Kidney epithelial cell (primary cell): Measurements from ENCODE around the gene RTP3. TPM values are rescaled to one million over a fixed set of nuclear protein-coding genes. Genes with fewer than 3 reads are reported as not detected.

Source experiments
- DNase-seq: peaks from one replicate; pipeline ENCODE4 v3.0.0-alpha.2; 2010; ENCODE audit warnings: low read depth
- H3K27me3 ChIP-seq: 2 replicates; pipeline ENCODE4 v1.6.0; 2011; ENCODE audit warnings: low read length; ENCODE audit not compliant: control insufficient read depth, insufficient read depth
- H3K36me3 ChIP-seq: 2 replicates; pipeline ENCODE4 v1.5.1; 2011; ENCODE audit warnings: low read length; ENCODE audit not compliant: control insufficient read depth, insufficient read depth
- H3K4me3 ChIP-seq: 2 replicates; pipeline ENCODE4 v1.5.1; 2011; ENCODE audit warnings: low read depth, mild to moderate bottlenecking, control low read depth, low read length
- CTCF ChIP-seq: IDR thresholded peaks from 2 replicates; pipeline ENCODE4 v1.5.1; 2011; ENCODE audit warnings: mild to moderate bottlenecking, moderate library complexity, low read length, control low read depth, inconsistent platforms; ENCODE audit not compliant: insufficient read depth, poor library complexity, severe bottlenecking
- total RNA-seq: library from RNA; depleted of rRNA; stranded (reverse); fragments of >200 nt; gene quantifications from 2 replicates; pipeline ENCODE4 v1.2.3, GENCODE V29; 2015

The RTP3 gene
- total RNA-seq, 1 donor from 2014 or later: not detected

- DNase-seq: no peak
- Histone ChIP-seq H3K4me3 (no peak overlapping the region), H3K27me3 (no peaks in the 10 kb centered on the region), H3K36me3 (no peaks in the 10 kb centered on the region)
- no peak for TF ChIP-seq CTCF
Observed at GRCh38 chr3:46504789-46505188, 7.0 kb downstream of the RTP3 start.

GRCh38 chr3:46505953-46506352, 8.2 kb downstream of the RTP3 start:
- TF ChIP-seq CTCF: no peak
- Histone ChIP-seq H3K27me3 (no peaks in the 10 kb centered on the region), H3K36me3 (no peaks in the 10 kb centered on the region), H3K4me3 (no peak overlapping the region)
- DNase-seq: no peak

GRCh38 chr3:46506526-46506925, 8.8 kb downstream of the RTP3 start:
- Histone ChIP-seq H3K27me3 (no peaks in the 10 kb centered on the region), H3K36me3 (no peaks in the 10 kb centered on the region), H3K4me3 (no peak overlapping the region)
- no peak for TF ChIP-seq CTCF
- no peak for DNase-seq

- no peak for DNase-seq
- no peak for TF ChIP-seq CTCF
- Histone ChIP-seq H3K4me3 (no peak overlapping the region), H3K36me3 (no peaks in the 10 kb centered on the region), H3K27me3 (no peaks in the 10 kb centered on the region)
Observed at GRCh38 chr3:46508850-46509591, 11.2 kb downstream of the RTP3 start.

GRCh38 chr3:46509661-46510187, 11.9 kb downstream of the RTP3 start:
- Histone ChIP-seq H3K36me3 (no peaks in the 10 kb centered on the region), H3K27me3 (no peaks in the 10 kb centered on the region), H3K4me3 (no peak overlapping the region)
- TF ChIP-seq CTCF: no peak
- no peak for DNase-seq
